ENCODE data around the gene LARGE1. TPM values are rescaled to one million over a fixed set of nuclear protein-coding genes. Genes with fewer than 3 reads are reported as not detected.

LARGE1 gene
- polyA plus RNA-seq, 1 experiment: 8.5 TPM

DNA sequence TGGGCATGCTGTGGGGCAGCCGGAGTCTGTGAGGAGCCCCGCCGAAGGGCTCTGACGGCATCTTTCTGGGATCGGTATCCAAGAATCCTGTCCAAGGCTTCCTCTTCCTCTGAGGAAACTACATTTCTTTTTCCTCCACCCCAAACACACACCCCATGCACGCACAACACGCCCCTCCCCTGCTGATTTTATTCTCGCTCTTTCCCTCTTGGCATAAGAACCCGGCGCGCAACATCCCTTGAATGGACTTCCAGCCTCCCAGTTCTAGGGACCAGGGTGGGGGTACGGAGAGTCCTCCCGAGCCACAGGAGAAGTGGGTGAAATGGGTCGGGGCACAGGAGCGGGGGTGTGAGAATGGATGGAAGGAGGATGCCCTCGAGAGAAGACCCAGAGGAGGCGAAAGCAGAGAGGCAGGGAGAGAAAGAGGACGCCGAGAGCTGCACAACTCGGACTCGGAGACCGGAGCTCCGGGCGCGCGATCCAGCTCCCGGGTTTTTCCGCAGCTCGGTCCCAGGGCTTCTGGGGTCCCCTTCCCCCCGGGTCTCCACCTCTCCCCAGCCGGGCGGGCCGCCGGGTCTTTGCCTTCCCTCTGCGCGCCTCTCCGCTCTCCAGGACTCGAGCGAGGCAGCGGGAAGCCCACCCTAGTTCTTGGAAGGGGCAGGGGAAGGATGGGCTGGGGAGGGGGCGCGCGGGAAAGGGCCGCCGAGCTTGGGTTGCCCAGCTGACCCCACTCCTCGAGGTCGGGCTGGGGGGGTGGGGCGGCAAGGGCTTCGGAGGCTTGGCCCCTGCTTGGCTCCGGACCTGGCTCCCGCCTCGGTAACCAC lies 1.5 kb upstream of the LARGE1 start:
- TF ChIP-seq, protein P1, sequence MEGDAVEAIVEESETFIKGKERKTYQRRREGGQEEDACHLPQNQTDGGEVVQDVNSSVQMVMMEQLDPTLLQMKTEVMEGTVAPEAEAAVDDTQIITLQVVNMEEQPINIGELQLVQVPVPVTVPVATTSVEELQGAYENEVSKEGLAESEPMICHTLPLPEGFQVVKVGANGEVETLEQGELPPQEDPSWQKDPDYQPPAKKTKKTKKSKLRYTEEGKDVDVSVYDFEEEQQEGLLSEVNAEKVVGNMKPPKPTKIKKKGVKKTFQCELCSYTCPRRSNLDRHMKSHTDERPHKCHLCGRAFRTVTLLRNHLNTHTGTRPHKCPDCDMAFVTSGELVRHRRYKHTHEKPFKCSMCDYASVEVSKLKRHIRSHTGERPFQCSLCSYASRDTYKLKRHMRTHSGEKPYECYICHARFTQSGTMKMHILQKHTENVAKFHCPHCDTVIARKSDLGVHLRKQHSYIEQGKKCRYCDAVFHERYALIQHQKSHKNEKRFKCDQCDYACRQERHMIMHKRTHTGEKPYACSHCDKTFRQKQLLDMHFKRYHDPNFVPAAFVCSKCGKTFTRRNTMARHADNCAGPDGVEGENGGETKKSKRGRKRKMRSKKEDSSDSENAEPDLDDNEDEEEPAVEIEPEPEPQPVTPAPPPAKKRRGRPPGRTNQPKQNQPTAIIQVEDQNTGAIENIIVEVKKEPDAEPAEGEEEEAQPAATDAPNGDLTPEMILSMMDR (IDR thresholded peaks at IDR 0.05; ENCODE audit: insufficient read depth, low read depth, low read length): no peak
- Histone ChIP-seq H3K4me3 (ENCODE audit: low read depth, low read length) (peak overlapping the region; percentile 56), H3K27me3 (ENCODE audit: control insufficient read depth, insufficient read depth, low read length) (no peaks in the 10 kb centered on the region; the same call in 1 of the 2 replicates), H3K36me3 (ENCODE audit: control insufficient read depth, insufficient read depth, low read length) (no peaks in the 10 kb centered on the region)
- CTCF ChIA-PET: interaction anchor here (0.7 to 4.8 kb wide), 15 partner anchors 10 to 1228 kb away, joined by 3 to 25 read pairs (median 4); no protein-coding TSS in a partner anchor
- POLR2A ChIA-PET: interaction anchor here (0.6 to 1.1 kb wide), 2 partner anchors 11 to 12 kb away, joined by 3 read pairs; no protein-coding TSS in a partner anchor
- no peak for DNase-seq (ENCODE audit: low read depth)

DNA sequence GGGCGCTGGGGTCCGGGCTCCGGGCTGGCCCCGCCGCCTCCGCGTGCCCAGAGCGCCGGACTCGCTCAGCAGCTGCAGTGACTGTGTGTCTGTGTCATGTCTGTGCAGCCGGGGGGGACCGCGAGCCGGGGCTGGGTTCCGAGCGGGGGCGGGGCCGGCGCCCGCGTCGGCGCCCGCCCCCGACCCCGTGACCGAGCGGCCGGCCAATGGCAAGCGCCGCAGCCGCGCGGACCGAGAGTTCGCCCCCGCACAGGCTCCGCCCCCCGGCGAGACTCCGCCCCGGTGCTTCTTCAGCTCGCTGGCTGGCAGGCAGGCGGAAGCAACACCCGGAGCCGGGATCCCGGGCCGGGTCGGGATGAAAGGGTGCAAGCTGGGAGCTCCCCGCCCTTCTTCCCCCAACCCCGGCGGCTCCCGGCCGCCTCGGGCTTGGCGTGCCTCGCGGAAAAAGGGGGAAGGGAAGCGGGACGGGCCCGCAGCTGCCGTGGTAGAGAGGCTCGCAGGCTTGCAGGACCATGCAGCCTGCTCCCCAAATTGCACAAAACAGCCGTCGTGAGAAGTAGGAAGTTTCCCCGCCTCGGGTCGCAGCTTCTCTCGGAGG lies 750 bp upstream of the LARGE1 start:
- Histone ChIP-seq H3K27me3 (ENCODE audit: control insufficient read depth, insufficient read depth, low read length) (no peaks in the 10 kb centered on the region; the same call in 1 of the 2 replicates), H3K36me3 (ENCODE audit: control insufficient read depth, insufficient read depth, low read length) (no peaks in the 10 kb centered on the region), H3K4me3 (ENCODE audit: low read depth, low read length) (peak overlapping the region; percentile 56)
- TF ChIP-seq, protein P1 (IDR thresholded peaks at IDR 0.05; ENCODE audit: insufficient read depth, low read depth, low read length): no peak
- DNase-seq (ENCODE audit: low read depth): peak; percentile 79
- POLR2A ChIA-PET: interaction anchor here (0.6 kb wide), 1 partner anchor 11 kb away, joined by 3 read pairs; no protein-coding TSS in a partner anchor
- CTCF ChIA-PET: interaction anchor here (0.6 to 4.8 kb wide), 6 partner anchors 9 to 948 kb away, joined by 3 to 24 read pairs (median 4); no protein-coding TSS in a partner anchor

DNA sequence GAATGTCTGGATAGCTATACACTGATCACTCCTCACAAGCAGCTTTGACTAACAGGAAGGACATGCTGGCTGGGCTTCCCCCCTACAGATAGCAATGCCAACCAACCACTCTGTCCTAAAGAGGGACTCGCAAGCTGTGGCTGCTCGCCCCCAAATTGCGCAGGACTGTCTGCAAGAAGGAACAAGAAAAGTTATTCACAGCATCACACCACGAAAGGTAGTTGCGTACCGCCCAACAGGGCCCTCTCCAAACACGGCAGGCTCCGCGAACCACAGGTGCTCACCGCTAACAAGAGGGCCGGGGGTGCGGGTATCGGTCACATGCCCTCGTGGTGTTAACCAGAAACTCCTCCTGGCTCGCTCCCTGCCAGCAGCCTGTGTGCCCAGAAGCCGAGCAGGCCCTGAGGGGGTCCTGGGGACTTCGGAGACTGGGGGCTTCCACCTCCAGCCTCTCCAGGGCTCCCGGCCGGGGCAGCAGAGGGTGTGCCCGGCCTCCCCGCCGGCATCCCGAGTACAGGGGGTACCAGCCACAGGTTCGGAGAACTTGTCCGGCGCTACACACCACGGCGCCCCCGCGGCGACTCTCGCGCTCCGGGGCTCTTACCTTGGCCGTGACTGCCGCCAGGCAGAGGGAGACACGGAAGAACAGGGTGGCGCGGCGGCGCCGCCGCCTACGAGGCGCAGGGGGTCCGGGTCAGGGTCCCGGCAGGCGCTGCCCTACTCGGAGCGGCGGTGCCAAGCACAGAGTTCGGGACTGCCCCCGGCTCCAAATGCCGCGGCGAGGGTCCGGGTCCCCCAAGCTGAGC lies 682 bp downstream of the LARGE1 start:
- ChIA-PET POLR2A (interaction anchor here (0.6 kb wide), 1 partner anchor 68 kb away, joined by 3 read pairs; no protein-coding TSS in a partner anchor), CTCF (interaction anchor here (1.0 to 4.8 kb wide), 7 partner anchors 8 to 402 kb away, joined by 3 to 24 read pairs (median 3); no protein-coding TSS in a partner anchor)
- H3K36me3 ChIP-seq (ENCODE audit: control insufficient read depth, insufficient read depth, low read length): no peaks in the 10 kb centered on the region
- DNase-seq (ENCODE audit: low read depth): no peak
- H3K27me3 ChIP-seq (ENCODE audit: control insufficient read depth, insufficient read depth, low read length): no peaks in the 10 kb centered on the region; the same call in 1 of the 2 replicates
- peak overlapping the region; percentile 68 for H3K4me3 ChIP-seq (ENCODE audit: low read depth, low read length)
- TF ChIP-seq, protein P1 (IDR thresholded peaks at IDR 0.05; ENCODE audit: insufficient read depth, low read depth, low read length): 0 out of 2 replicates have a peak, but pooled peaks have one; percentile 3

DNA sequence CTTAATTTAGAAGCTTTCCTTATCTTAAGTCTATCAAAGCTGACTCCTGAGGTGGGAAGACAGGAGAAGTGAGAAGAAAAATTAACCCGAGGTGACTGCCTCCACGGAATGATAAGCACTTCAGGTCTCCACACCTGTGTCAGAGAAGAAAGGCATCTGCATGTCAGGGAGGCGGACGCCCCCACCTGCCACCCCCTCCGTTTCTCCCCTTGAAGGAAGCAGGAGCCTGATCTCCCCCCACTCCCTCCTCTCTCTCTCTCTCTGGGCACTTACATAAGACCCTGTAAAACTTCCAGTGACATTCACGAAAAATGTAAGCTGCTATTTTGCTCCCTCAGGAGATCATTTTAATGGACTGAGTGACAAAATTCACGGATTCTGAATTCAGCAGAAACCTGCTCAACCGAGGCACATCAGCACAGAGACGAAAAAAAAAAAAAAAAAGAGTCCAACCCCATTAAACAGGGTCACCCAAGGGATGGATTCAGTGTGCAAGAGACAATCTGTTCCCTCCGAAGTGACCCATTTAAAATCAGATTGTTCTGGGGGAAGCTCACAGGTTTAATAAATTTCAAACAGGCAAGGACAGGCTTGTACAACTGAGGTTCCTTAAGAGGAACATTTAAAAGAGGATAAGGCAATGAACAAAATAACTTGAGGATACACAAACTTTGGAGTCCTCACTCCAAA lies 1.5 kb downstream of the LARGE1 start:
- Histone ChIP-seq H3K27me3 (ENCODE audit: control insufficient read depth, insufficient read depth, low read length) (no peaks in the 10 kb centered on the region), H3K4me3 (ENCODE audit: low read depth, low read length) (peak overlapping the region; percentile 68; the same call in 1 of the 2 replicates), H3K36me3 (ENCODE audit: control insufficient read depth, insufficient read depth, low read length) (no peaks in the 10 kb centered on the region)
- no peak for DNase-seq (ENCODE audit: low read depth)
- CTCF ChIA-PET: interaction anchor here (1.0 to 1.6 kb wide), 5 partner anchors 10 to 400 kb away, joined by 3 to 11 read pairs (median 3); no protein-coding TSS in a partner anchor
- TF ChIP-seq, protein P1 (IDR thresholded peaks at IDR 0.05; ENCODE audit: insufficient read depth, low read depth, low read length): no peak
- POLR2A ChIA-PET: interaction anchor here (0.6 kb wide), 1 partner anchor 67 kb away, joined by 3 read pairs; no protein-coding TSS in a partner anchor

Measured in BJ (cell line).